ENCODE data around the gene CD2BP2.

GRCh38 chr16:30398661-30399434 lies 43.7 kb upstream of the CD2BP2 start:
- TF ChIP-seq CTCF (IDR thresholded peaks at IDR 0.05), result no peak
- TF ChIP-seq POLR2A (IDR thresholded peaks at IDR 0.05), result no peak

Measured in lower leg skin (tissue), 3 donors.